Cardiac muscle cell (in vitro differentiated cells and primary cell): ENCODE results near the gene KCNIP3. TPM values are rescaled to one million over a fixed set of nuclear protein-coding genes. Genes with fewer than 3 reads are reported as not detected.

Experiments used
- DNase-seq, 2 donors: peaks; one replicate each; pipeline versions ENCODE4 v3.0.0 to v3.0.0-alpha.2; 2010 to 2017; ENCODE audit warnings: low read depth in 1 of 2, low spot score in 1 of 2
- H3K27ac ChIP-seq: fragments of 200-600 bp; sonication (generic); 2 replicates; pipeline ENCODE4 v1.5.1; 2016
- H3K27me3 ChIP-seq: fragments of 200-600 bp; sonication (generic); 2 replicates; pipeline ENCODE4 v1.6.0; 2016; ENCODE audit warnings: control low read depth
- H3K36me3 ChIP-seq: fragments of 200-600 bp; sonication (generic); 2 replicates; pipeline ENCODE4 v1.5.1; 2016; ENCODE audit warnings: control low read depth
- H3K4me1 ChIP-seq: fragments of 200-600 bp; sonication (generic); 2 replicates; pipeline ENCODE4 v1.8.1; 2017; ENCODE audit warnings: low read depth, mild to moderate bottlenecking, mixed run types
- H3K4me3 ChIP-seq: fragments of 200-600 bp; sonication (generic); 2 replicates; pipeline ENCODE4 v1.5.1; 2016; ENCODE audit warnings: mild to moderate bottlenecking
- H3K9me3 ChIP-seq: fragments of 200-600 bp; sonication (generic); 2 replicates; pipeline ENCODE4 v1.5.1; 2017; ENCODE audit warnings: low read depth, mild to moderate bottlenecking, control low read depth
- CTCF ChIP-seq: IDR thresholded peaks from 2 replicates; pipeline ENCODE4 v1.5.1; 2012; ENCODE audit warnings: low read depth, mild to moderate bottlenecking, low read length
- polyA plus RNA-seq: library from polyadenylated mRNA; unstranded; fragments of >200 nt; fragmentation: Nextera tagmentation; extraction: Ambion mirVana; gene quantifications from 2 replicates; pipeline ENCODE4 v1.2.1, GENCODE V29; 2016
- total RNA-seq: library from RNA; depleted of rRNA; stranded (reverse); fragments of >200 nt; gene quantifications from 2 replicates; pipeline ENCODE4 v1.2.3, GENCODE V29; 2016

KCNIP3 gene
- total and polyA plus RNA-seq, 2 experiments from 2014 or later: 1.2 to 5.2 TPM

- H3K4me3 ChIP-seq: no peak overlapping the region
- peak; percentile 59 to 79 for DNase-seq
- no peaks in the 10 kb centered on the region for H3K27me3 ChIP-seq
- no peaks in the 10 kb centered on the region for H3K9me3 ChIP-seq
- H3K4me1 ChIP-seq: no peaks in the 10 kb centered on the region
- H3K27ac ChIP-seq: no peak overlapping the region
- no peaks in the 10 kb centered on the region for H3K36me3 ChIP-seq
- peak; percentile 98 for TF ChIP-seq CTCF
These were observed 92.3 kb downstream of the KCNIP3 start for GRCh38 chr2:95389245-95390119.

- no peaks in the 10 kb centered on the region for H3K27me3 ChIP-seq
- DNase-seq: no peak
- H3K4me1 ChIP-seq: no peaks in the 10 kb centered on the region
- H3K36me3 ChIP-seq: no peaks in the 10 kb centered on the region
- H3K4me3 ChIP-seq: no peak overlapping the region
- no peak for TF ChIP-seq CTCF
- no peaks in the 10 kb centered on the region for H3K9me3 ChIP-seq
- H3K27ac ChIP-seq: no peak overlapping the region
These were observed 93.2 kb downstream of the KCNIP3 start for GRCh38 chr2:95390272-95390880.

GRCh38 chr2:95390881-95391321 is 93.8 kb downstream of the KCNIP3 start:
- Histone ChIP-seq H3K4me3 (no peak overlapping the region), H3K4me1 (no peaks in the 10 kb centered on the region), H3K27me3 (no peaks in the 10 kb centered on the region), H3K27ac (no peak overlapping the region), H3K36me3 (no peaks in the 10 kb centered on the region), H3K9me3 (no peaks in the 10 kb centered on the region)
- no peak for TF ChIP-seq CTCF
- no peak for DNase-seq

DNA sequence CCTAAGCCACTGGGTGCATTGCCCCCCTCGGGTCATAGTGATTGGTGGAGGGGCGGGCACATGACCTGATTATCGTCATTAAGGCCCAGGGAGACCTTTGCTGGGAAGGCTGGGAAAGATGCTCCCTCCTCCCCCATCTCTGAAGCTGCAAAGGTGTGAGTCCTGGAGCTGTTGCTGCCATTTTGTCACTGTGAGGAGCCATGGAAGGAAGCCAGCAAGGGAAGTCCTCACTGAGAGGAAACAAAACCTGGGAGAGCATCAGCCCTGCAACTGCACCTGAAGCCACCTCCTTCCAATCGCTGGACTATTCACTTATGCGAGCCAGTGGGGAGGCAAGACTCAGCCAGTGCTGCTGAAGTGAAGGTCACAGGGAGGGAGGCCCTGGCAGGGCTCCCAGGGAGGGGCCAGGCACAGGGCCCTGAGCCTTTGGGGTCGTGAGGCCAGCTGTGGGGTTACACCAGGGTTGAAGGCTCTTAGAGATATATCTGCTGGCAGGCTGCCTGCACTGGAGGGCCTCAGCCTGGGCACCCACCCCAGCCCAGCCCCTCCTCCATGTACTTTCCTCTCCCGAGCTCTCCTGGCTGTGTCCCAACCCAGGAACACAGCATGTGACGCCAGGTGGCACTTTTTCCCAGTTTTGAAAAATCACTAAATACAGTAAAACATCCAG is 94.6 kb downstream of the KCNIP3 start:
- Histone ChIP-seq H3K36me3 (no peaks in the 10 kb centered on the region), H3K27me3 (no peaks in the 10 kb centered on the region), H3K27ac (no peak overlapping the region), H3K4me3 (no peak overlapping the region), H3K4me1 (no peaks in the 10 kb centered on the region), H3K9me3 (no peaks in the 10 kb centered on the region)
- no peak for TF ChIP-seq CTCF
- peak in 1 of 2 donors; percentile 21 for DNase-seq

DNA sequence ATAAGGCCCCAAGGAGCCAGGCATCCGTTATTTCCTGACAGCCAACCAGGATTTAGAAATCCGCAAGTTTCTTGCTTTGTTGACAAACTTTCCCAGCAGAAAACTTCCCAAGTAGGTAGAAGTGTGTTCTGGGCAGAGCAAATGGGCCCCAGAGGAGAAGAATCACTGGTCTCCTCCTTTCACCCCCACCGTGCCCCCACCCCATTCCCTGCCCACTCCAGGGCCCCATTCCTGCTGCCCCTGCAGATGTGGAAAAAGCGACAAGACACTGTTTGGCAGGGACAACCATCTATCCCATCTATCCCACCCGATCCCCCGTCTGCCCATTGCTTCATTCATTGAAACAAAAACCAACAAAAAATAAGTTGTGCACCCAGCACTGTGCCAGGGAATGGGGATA is 95.2 kb downstream of the KCNIP3 start:
- no peak overlapping the region for H3K4me3 ChIP-seq
- no peak overlapping the region for H3K27ac ChIP-seq
- H3K36me3 ChIP-seq: no peaks in the 10 kb centered on the region
- H3K4me1 ChIP-seq: no peaks in the 10 kb centered on the region
- no peak for DNase-seq
- no peaks in the 10 kb centered on the region for H3K27me3 ChIP-seq
- H3K9me3 ChIP-seq: no peaks in the 10 kb centered on the region
- TF ChIP-seq CTCF: no peak
